GM04504 (cell line): ENCODE measurements around the gene CST4.
"Not testable (repeated sequence)": the region's sequence is repeated elsewhere in the genome, so short reads cannot be mapped to it uniquely, and the experiment has no call there.

ENCODE experiments used
- DNase-seq: peaks from one replicate; pipeline ENCODE4 v3.0.0-alpha.2; 2012; ENCODE audit warnings: low read depth

The CST4 gene

GRCh38 chr20:23687986-23688385, 852 bp downstream of the CST4 start:
- DNase-seq, result no peak

- DNase-seq, result no peak
Observed at GRCh38 chr20:23686046-23686750, 2.6 kb downstream of the CST4 start.

- DNase-seq, result not testable (repeated sequence)
Observed at GRCh38 chr20:23685529-23685896, 3.3 kb downstream of the CST4 start.

GRCh38 chr20:23684261-23684660, 4.6 kb downstream of the CST4 start:
- no peak for DNase-seq

GRCh38 chr20:23683807-23684206, 5.0 kb downstream of the CST4 start:
- no peak for DNase-seq

- DNase-seq, result no peak
Observed at GRCh38 chr20:23683281-23683680, 5.6 kb downstream of the CST4 start.

- DNase-seq, result no peak
Observed at GRCh38 chr20:23680146-23680545, 8.7 kb downstream of the CST4 start.

GRCh38 chr20:23679133-23680092, 9.4 kb downstream of the CST4 start:
- DNase-seq, result no peak

GRCh38 chr20:23673209-23673608, 15.6 kb downstream of the CST4 start:
- no peak for DNase-seq

GRCh38 chr20:23672158-23672557, 16.7 kb downstream of the CST4 start:
- DNase-seq, result no peak

- no peak for DNase-seq
Observed at GRCh38 chr20:23671479-23671878, 17.4 kb downstream of the CST4 start.

- no peak for DNase-seq
Observed at GRCh38 chr20:23670361-23670760, 18.5 kb downstream of the CST4 start.

- no peak for DNase-seq
Observed at GRCh38 chr20:23669866-23670265, 19.0 kb downstream of the CST4 start.

GRCh38 chr20:23669327-23669726, 19.5 kb downstream of the CST4 start:
- no peak for DNase-seq

- DNase-seq, result peak; percentile 21
Observed at GRCh38 chr20:23668477-23668951, 20.3 kb downstream of the CST4 start.

GRCh38 chr20:23667666-23668065, 21.2 kb downstream of the CST4 start:
- DNase-seq, result no peak

- no peak for DNase-seq
Observed at GRCh38 chr20:23666698-23667097, 22.1 kb downstream of the CST4 start.

GRCh38 chr20:23666189-23666588, 22.6 kb downstream of the CST4 start:
- DNase-seq, result no peak

GRCh38 chr20:23664954-23665353, 23.9 kb downstream of the CST4 start:
- no peak for DNase-seq

- DNase-seq, result not testable (repeated sequence)
Observed at GRCh38 chr20:23664046-23664445, 24.8 kb downstream of the CST4 start.

- DNase-seq, result no peak
Observed at GRCh38 chr20:23663180-23663579, 25.7 kb downstream of the CST4 start.

- no peak for DNase-seq
Observed at GRCh38 chr20:23662276-23662870, 26.5 kb downstream of the CST4 start.

- no peak for DNase-seq
Observed at GRCh38 chr20:23661002-23661429, 27.8 kb downstream of the CST4 start.
